Measurements from ENCODE around the gene MALT1.

Gene MALT1

DNA sequence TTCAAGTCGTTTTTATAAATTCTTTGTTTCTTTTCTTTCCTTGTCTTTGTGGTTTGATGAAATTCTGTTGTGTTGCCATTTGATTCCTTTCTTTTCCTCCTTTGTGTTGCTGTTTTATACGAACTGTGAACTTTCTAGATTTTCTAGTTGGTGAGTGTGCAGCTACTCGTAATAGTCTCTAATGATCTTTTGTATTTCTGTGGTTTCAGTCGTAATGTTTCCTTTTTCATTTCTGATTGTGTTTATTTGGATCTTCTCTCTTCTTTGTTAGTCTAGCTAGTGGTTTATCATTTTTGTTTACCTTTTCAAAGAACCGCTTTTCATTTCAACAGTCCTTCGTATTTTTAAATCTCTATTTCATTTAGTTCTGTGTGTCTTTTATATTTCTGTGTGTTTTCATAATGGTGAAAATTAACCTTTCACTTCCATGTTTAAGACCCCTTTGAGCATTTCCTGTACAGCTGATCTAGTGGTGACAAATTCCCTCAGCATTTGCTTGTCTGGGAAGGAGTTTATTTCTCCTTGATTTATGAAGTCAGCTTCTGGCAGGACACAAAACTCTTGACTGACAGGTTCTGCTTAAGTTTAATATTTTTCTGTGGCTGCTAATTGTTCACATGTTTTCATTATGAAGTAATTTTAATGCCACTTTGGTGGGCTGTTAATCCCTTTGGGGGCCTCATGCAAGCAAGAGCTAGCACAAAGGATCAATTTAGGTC lies 16.2 kb upstream of the MALT1 start:
- TF ChIP-seq, protein P1, sequence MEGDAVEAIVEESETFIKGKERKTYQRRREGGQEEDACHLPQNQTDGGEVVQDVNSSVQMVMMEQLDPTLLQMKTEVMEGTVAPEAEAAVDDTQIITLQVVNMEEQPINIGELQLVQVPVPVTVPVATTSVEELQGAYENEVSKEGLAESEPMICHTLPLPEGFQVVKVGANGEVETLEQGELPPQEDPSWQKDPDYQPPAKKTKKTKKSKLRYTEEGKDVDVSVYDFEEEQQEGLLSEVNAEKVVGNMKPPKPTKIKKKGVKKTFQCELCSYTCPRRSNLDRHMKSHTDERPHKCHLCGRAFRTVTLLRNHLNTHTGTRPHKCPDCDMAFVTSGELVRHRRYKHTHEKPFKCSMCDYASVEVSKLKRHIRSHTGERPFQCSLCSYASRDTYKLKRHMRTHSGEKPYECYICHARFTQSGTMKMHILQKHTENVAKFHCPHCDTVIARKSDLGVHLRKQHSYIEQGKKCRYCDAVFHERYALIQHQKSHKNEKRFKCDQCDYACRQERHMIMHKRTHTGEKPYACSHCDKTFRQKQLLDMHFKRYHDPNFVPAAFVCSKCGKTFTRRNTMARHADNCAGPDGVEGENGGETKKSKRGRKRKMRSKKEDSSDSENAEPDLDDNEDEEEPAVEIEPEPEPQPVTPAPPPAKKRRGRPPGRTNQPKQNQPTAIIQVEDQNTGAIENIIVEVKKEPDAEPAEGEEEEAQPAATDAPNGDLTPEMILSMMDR (IDR thresholded peaks at IDR 0.05; ENCODE audit: low read depth, low read length), result no peak
- no peak for DNase-seq (ENCODE audit: low read depth in 2 of 2)
- H3K4me3 ChIP-seq (replicated peaks in 1 of 2; ENCODE audit: low read depth in 2 of 2, low read length in 2 of 2), result no peak overlapping the region

DNA sequence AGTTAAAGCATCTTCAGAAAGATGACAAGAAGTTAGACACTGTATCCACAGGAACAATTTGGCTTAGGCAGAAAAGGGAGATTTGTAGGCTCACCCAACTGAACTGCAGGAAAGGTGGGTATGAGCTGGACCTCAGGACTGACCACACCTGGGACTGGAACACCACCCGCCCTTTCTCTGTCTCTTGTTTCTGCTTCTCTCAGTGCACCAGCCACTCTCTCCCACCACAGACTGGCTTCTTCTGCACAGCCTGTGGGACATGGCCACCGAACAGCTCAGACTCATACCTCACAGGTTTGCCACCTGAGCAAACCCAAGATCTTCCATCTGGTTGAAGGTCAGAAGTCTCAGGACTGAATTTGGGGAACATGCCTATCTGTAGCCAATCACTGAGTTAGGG lies 14.2 kb upstream of the MALT1 start:
- TF ChIP-seq, protein P1 (IDR thresholded peaks at IDR 0.05; ENCODE audit: low read depth, low read length), result no peak
- no peak for DNase-seq (ENCODE audit: low read depth in 2 of 2)

DNA sequence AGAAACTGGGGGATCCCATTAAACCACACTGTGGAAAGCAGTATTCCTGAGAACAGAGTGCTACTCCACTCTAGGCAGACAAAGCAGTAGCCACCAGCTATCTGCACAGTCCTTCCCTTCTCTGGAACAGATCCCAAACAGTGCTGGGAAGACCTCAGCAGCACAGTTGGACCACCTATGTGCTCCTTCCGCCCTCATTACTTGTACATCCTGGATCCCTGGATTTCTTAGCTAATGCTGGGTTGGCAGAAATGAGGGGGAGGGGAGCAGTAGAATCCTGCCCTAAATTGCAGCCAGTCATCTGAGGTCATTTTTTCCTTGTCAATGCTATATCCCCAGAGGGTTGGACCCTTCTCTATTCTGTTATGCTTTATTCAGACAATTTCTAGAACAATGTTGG lies 13.8 kb upstream of the MALT1 start:
- no peak for DNase-seq (ENCODE audit: low read depth in 2 of 2)
- no peak overlapping the region for H3K4me3 ChIP-seq (replicated peaks in 1 of 2; ENCODE audit: low read depth in 2 of 2, low read length in 2 of 2)
- TF ChIP-seq, protein P1 (IDR thresholded peaks at IDR 0.05; ENCODE audit: low read depth, low read length), result no peak

More for the DNA sequence above, 14.2 kb upstream of the MALT1 start:
- H3K4me3 ChIP-seq (replicated peaks in 1 of 2; ENCODE audit: low read depth in 2 of 2, low read length in 2 of 2), result no peak overlapping the region

DNA sequence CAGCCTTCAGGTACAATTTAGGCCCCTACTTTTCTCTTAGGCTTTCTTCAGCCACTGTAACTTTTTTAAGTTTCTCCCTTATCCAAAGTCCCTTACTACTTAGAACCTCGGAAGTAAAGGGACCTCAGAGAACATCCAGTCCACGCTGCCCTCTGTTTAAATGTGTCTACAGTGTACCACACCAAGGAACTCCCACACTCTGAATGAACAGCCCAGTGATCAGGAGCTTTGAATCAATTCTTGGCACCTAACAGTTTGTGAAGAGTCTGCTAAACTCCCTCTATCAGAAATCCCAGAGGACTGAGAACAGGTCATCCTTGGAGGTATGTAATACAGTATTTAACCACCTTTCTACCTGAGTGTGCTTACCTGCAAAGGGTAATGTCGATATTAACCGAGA lies 11.6 kb upstream of the MALT1 start:
- no peak overlapping the region for H3K4me3 ChIP-seq (replicated peaks in 1 of 2; ENCODE audit: low read depth in 2 of 2, low read length in 2 of 2)
- TF ChIP-seq, protein P1 (IDR thresholded peaks at IDR 0.05; ENCODE audit: low read depth, low read length), result no peak
- no peak for DNase-seq (ENCODE audit: low read depth in 2 of 2)

DNA sequence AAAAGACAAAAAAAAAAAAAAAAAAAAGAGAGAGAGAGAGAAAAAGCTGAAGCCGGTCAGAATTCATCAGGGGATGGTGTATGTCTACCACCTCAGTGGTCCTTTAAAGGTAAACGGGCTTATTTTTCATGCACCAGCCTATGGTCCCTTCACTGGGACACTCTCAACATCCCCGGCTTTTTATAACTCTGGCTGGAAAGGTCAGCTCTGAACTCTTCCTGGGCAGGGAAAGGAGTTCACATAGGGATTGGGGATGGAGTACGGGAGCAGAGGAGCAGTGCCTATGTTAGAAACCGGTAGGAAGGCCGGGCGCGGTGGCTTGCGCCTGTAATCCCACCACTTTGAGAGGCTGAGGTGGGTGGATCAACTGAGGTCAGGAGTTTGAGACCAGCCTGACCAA lies 10.3 kb upstream of the MALT1 start:
- no peak overlapping the region for H3K4me3 ChIP-seq (replicated peaks in 1 of 2; ENCODE audit: low read depth in 2 of 2, low read length in 2 of 2)
- DNase-seq (ENCODE audit: low read depth in 2 of 2), result no peak
- TF ChIP-seq, protein P1 (IDR thresholded peaks at IDR 0.05; ENCODE audit: low read depth, low read length), result no peak

DNA sequence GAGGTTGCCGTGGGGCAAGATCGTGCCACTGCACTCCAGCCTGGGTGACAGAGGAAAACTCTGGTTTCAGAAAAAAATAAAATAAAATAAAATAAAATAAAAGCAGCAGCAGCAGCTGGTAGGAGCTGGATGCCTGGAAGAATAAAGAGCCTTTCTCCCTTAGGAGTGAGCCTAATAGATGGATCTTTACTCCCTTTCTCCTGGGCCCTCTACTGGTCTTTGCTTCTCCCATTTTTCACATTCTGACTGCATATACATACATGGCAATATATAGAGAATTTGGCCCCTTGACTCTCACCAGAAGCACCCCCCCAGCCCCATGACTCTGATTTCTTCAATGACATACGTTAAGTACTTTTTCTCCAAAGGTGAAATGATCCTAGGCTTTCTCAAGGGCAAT lies 9.8 kb upstream of the MALT1 start:
- TF ChIP-seq, protein P1 (IDR thresholded peaks at IDR 0.05; ENCODE audit: low read depth, low read length), result peak; percentile 20
- DNase-seq (ENCODE audit: low read depth in 2 of 2), result peak in 1 of 2 donors; percentile 42
- H3K4me3 ChIP-seq (replicated peaks in 1 of 2; ENCODE audit: low read depth in 2 of 2, low read length in 2 of 2), result no peak overlapping the region

DNA sequence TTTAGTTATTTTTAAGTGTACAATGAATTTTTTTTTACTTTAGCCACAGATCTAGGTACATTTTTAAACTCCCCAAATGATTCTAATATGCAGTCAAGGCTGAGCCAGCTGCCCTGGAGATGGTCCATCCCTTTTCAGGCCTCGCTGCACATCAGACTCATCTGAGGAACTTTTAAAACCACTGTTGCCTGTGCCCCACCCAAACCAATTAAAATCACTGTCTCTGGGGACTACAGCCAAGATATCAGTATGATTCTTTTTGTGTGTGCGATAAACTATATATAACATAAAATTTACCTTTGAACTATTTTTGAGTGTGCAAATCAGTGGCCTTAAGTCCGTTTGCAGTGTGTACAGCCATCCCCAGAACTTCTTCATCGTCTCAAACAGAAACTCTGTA lies 9.1 kb upstream of the MALT1 start:
- DNase-seq (ENCODE audit: low read depth in 2 of 2), result no peak
- TF ChIP-seq, protein P1 (IDR thresholded peaks at IDR 0.05; ENCODE audit: low read depth, low read length), result no peak
- no peak overlapping the region for H3K4me3 ChIP-seq (replicated peaks in 1 of 2; ENCODE audit: low read depth in 2 of 2, low read length in 2 of 2)

Data from cardiac fibroblast (primary cell).